HepG2 (cell line): ENCODE data around the gene ANKRD11. TPM values are rescaled to one million over a fixed set of nuclear protein-coding genes. Genes with fewer than 3 reads are reported as not detected.

ENCODE experiments used
- ARNT2 ChIP-seq: sonication (generic); formaldehyde crosslinking; IDR thresholded peaks from 2 replicates; pipeline ENCODE4 v1.8.0; 2022; ENCODE audit warnings: mild to moderate bottlenecking, low read depth, missing genetic modification reagents, moderate library complexity
- ARNTL ChIP-seq: sonication (generic); formaldehyde crosslinking; IDR thresholded peaks from 2 replicates; pipeline ENCODE4 v1.4.0; 2020; ENCODE audit warnings: mild to moderate bottlenecking, missing genetic modification reagents
- BCL3 ChIP-seq: sonication (generic); formaldehyde crosslinking; IDR thresholded peaks from 2 replicates; pipeline ENCODE4 v1.5.1; 2020; ENCODE audit warnings: mild to moderate bottlenecking, missing genetic modification reagents, moderate library complexity
- CENPT ChIP-seq: sonication (generic); formaldehyde crosslinking; IDR thresholded peaks from 2 replicates; pipeline ENCODE4 v1.8.0; 2022; ENCODE audit warnings: low read depth, mild to moderate bottlenecking, moderate library complexity, missing genetic modification reagents
- ESRRA ChIP-seq: sonication (generic); formaldehyde crosslinking; IDR thresholded peaks from 2 replicates; pipeline ENCODE4 v1.5.1; 2020; ENCODE audit warnings: mild to moderate bottlenecking, low read depth, missing genetic modification reagents
- FIP1L1 ChIP-seq: fragments of 200-400 bp; formaldehyde crosslinking; IDR thresholded peaks from 2 replicates; pipeline ENCODE4 v1.6.1; 2018; ENCODE audit warnings: low read depth, mild to moderate bottlenecking, low read length, moderate library complexity, borderline replicate concordance; ENCODE audit not compliant: insufficient read depth
- HHEX ChIP-seq: IDR thresholded peaks from 2 replicates; pipeline ENCODE4 v1.6.1; 2016; ENCODE audit warnings: control low read depth
- MTF1 ChIP-seq: sonication (generic); formaldehyde crosslinking; IDR thresholded peaks from 2 replicates; pipeline ENCODE4 v1.5.0; 2020; ENCODE audit warnings: missing genetic modification reagents
- NFATC3 ChIP-seq: sonication (generic); formaldehyde crosslinking; IDR thresholded peaks from 2 replicates; pipeline ENCODE4 v1.5.1; 2020; ENCODE audit warnings: mild to moderate bottlenecking, missing genetic modification reagents
- NFKBIZ ChIP-seq: IDR thresholded peaks from 2 replicates; pipeline ENCODE4 v1.6.1; 2018; ENCODE audit warnings: missing genetic modification reagents, missing compliant biosample characterization
- ONECUT2 ChIP-seq: sonication (generic); formaldehyde crosslinking; IDR thresholded peaks from 2 replicates; pipeline ENCODE4 v1.4.0; 2020; ENCODE audit warnings: missing genetic modification reagents
- STAG1 ChIP-seq: sonication (generic); formaldehyde crosslinking; IDR thresholded peaks from 2 replicates; pipeline ENCODE4 v1.4.0; 2020; ENCODE audit warnings: missing genetic modification reagents
- TARDBP ChIP-seq: sonication (generic); formaldehyde crosslinking; IDR thresholded peaks from 2 replicates; pipeline ENCODE4 v1.8.0; 2022; ENCODE audit warnings: mild to moderate bottlenecking, missing genetic modification reagents
- TSC22D2 ChIP-seq: sonication (generic); formaldehyde crosslinking; IDR thresholded peaks from 2 replicates; pipeline ENCODE4 v1.5.1; 2020; ENCODE audit warnings: missing genetic modification reagents, mild to moderate bottlenecking, borderline replicate concordance
- ZKSCAN8 ChIP-seq: IDR thresholded peaks from 2 replicates; pipeline ENCODE4 v1.6.1; 2016; ENCODE audit warnings: borderline replicate concordance, missing genetic modification reagents, missing compliant biosample characterization
- ZNF12 ChIP-seq: sonication (generic); formaldehyde crosslinking; IDR thresholded peaks from 2 replicates; pipeline ENCODE4 v1.5.0; 2020; ENCODE audit warnings: missing genetic modification reagents
- ZNF407 ChIP-seq: sonication (generic); formaldehyde crosslinking; IDR thresholded peaks from one replicate; pipeline ENCODE4 v1.5.1; 2020; ENCODE audit warnings: mild to moderate bottlenecking, missing genetic modification reagents; ENCODE audit errors: not compliant biosample characterization
- ZNF441 ChIP-seq: sonication (generic); formaldehyde crosslinking; IDR thresholded peaks from 2 replicates; pipeline ENCODE4 v1.7.0; 2021; ENCODE audit warnings: missing genetic modification reagents, borderline replicate concordance
- ZNF501 ChIP-seq: sonication (generic); formaldehyde crosslinking; IDR thresholded peaks from 2 replicates; pipeline ENCODE4 v1.5.1; 2020; ENCODE audit warnings: mild to moderate bottlenecking, moderate library complexity, missing genetic modification reagents
- ZNF713 ChIP-seq: sonication (generic); formaldehyde crosslinking; IDR thresholded peaks from 2 replicates; pipeline ENCODE4 v1.4.0; 2020; ENCODE audit warnings: mild to moderate bottlenecking, missing genetic modification reagents
- ZNF788 ChIP-seq: sonication (generic); formaldehyde crosslinking; IDR thresholded peaks from 2 replicates; pipeline ENCODE4 v1.5.0; 2020; ENCODE audit warnings: mild to moderate bottlenecking, missing genetic modification reagents, borderline replicate concordance
- ZNF891 ChIP-seq: sonication (generic); formaldehyde crosslinking; IDR thresholded peaks from 2 replicates; pipeline ENCODE4 v1.5.0; 2020; ENCODE audit warnings: mild to moderate bottlenecking, missing genetic modification reagents
- polyA plus RNA-seq, 8 experiments: library from polyadenylated mRNA; depleted of rRNA in 3 of 8; stranded (reverse) in 7 of 8; unstranded in 1 of 8; fragments of >200 nt; fragmentation: Illumina TruSeq in 4 of 8; extraction: Trizol in 4 of 8; gene quantifications; 2 replicates each; pipeline versions ENCODE4 v1.2.1 to v1.2.3, GENCODE V29; 2011 to 2016; ENCODE audit warnings: low read depth in 4 of 8, missing spikeins in 1 of 8, mixed read lengths in 1 of 8; ENCODE audit not compliant: insufficient read depth in 1 of 8
- total RNA-seq, 5 experiments: library from RNA; depleted of rRNA; stranded (reverse); fragments of >200 nt; fragmentation: Illumina TruSeq; extraction: Trizol; gene quantifications; 2 replicates each; pipeline ENCODE4 v1.2.3, GENCODE V29; 2016; ENCODE audit warnings: low read depth in 1 of 5

The ANKRD11 gene
- total and polyA plus RNA-seq, 2 of the 13 experiments (the other 11 are each of a cell fraction or from before 2014, with no cell fraction given), result 21.4 to 38.4 TPM

- no peak for TF ChIP-seq HHEX (CRISPR knock-in tag)
- TF ChIP-seq ARNT2 (CRISPR knock-in tag), result no peak
- TF ChIP-seq ZNF788 (CRISPR knock-in tag), result no peak
- peak; percentile 51; the same call in 1 of the 2 replicates for TF ChIP-seq NFKBIZ (CRISPR knock-in tag)
- TF ChIP-seq ZNF891, result no peak
- no peak for TF ChIP-seq ZNF407 (CRISPR knock-in tag)
- no peak for TF ChIP-seq ZNF12 (CRISPR knock-in tag)
- no peak for TF ChIP-seq FIP1L1
- TF ChIP-seq ZKSCAN8 (CRISPR knock-in tag), result no peak
- no peak for TF ChIP-seq TSC22D2 (CRISPR knock-in tag)
- no peak for TF ChIP-seq ONECUT2 (CRISPR knock-in tag)
- no peak for TF ChIP-seq ESRRA
- no peak for TF ChIP-seq ZNF713
- TF ChIP-seq MTF1 (CRISPR knock-in tag), result no peak
- TF ChIP-seq BCL3 (CRISPR knock-in tag), result peak; percentile 34; the same call in 1 of the 2 replicates
- TF ChIP-seq TARDBP (CRISPR knock-in tag), result peak; percentile 61; the same call in 1 of the 2 replicates
- peak; percentile 3; the same call in 1 of the 2 replicates for TF ChIP-seq STAG1 (CRISPR knock-in tag)
- TF ChIP-seq ZNF441 (CRISPR knock-in tag), result no peak; the same call in 1 of the 2 replicates
- no peak for TF ChIP-seq NFATC3 (CRISPR knock-in tag)
- TF ChIP-seq ARNTL (CRISPR knock-in tag), result peak; percentile 47; the same call in 1 of the 2 replicates
- no peak for TF ChIP-seq ZNF501
- no peak for TF ChIP-seq CENPT (CRISPR knock-in tag)
Measured at GRCh38 chr16:89330177-89330856, 160.0 kb downstream of the ANKRD11 start (continued).
